AG09319 (cell line): ENCODE results near the gene AP3D1.
A peak's percentile ranks its signal among the peaks of the same experiment; 100 is the strongest.

Experiments used
- DNase-seq: peaks from one replicate; pipeline ENCODE4 v3.0.0-alpha.2; 2010; ENCODE audit warnings: low read depth; ENCODE audit errors: extremely low read depth
- TF ChIP-seq, protein P1 (sequence below): IDR thresholded peaks from 2 replicates; pipeline ENCODE4 v1.5.1; 2011; ENCODE audit warnings: low read depth, mild to moderate bottlenecking, inconsistent platforms, low read length, moderate library complexity

Gene AP3D1

DNA sequence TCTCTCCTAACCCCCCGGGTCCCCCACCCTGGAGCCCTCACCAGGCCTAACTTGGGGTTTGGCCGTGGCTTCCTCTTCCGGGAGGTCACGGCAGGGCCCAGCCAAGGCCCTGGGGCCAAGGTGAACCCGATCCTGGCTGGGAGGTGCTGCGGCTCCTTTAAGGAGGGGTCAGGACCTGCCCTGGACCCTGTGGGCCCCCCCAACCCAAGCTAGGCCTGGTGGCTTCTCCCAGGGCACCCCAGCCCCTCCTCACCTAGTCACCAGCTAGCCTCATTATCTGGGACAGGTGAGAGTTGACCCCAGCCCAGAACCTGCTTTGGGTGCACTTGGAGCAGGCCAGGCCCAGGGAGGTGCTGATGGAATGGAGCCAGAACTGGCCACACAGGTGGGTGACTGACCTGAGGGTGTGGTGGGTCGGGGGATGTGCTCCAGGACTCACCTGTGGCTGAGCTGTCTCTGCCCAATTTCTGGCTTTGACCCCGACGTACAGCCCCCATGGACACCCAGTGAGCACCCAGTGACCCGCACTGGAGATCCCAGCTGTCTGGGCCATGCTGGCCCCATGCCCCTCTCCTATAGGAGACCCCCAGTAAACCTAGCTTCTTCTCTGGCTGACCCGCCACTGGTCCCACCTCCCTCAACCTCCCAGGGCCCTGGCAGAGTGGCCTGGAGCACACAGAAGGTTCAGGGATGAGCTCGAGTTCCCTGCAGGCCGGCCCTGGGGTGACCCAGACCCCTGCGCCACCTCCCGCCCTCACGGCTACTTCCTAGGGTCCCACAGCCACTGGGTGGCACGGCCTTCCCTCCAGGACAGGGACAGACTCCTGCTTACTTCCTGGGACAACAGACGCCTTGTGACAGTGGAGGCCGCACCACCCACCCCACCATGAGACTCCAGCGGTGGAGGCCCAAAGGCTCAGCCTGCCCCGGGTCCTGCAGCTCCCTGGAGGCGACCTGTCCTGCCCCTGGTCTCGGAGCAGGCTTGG is 93.6 kb downstream of the AP3D1 start:
- DNase-seq = no peak
- TF ChIP-seq, protein P1, sequence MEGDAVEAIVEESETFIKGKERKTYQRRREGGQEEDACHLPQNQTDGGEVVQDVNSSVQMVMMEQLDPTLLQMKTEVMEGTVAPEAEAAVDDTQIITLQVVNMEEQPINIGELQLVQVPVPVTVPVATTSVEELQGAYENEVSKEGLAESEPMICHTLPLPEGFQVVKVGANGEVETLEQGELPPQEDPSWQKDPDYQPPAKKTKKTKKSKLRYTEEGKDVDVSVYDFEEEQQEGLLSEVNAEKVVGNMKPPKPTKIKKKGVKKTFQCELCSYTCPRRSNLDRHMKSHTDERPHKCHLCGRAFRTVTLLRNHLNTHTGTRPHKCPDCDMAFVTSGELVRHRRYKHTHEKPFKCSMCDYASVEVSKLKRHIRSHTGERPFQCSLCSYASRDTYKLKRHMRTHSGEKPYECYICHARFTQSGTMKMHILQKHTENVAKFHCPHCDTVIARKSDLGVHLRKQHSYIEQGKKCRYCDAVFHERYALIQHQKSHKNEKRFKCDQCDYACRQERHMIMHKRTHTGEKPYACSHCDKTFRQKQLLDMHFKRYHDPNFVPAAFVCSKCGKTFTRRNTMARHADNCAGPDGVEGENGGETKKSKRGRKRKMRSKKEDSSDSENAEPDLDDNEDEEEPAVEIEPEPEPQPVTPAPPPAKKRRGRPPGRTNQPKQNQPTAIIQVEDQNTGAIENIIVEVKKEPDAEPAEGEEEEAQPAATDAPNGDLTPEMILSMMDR = no peak

DNA sequence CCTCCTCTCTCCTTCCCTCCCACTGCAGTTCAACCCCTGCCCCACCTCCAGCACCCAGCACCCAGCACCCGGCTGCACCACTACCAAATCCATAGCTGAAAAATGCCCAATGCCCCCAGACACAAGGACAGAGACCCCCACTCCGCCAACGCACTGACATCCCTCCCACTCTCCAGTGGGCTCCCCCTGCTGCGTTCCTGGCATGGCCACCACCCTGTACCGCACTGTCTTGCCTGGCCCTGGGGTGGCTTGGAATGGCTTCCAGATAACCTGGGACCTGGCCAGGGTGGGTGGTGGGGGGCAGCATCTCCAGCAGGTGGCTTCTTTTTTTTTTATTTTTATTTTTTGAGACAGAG is 94.6 kb downstream of the AP3D1 start:
- TF ChIP-seq, protein P1 = no peak
- DNase-seq = no peak

DNA sequence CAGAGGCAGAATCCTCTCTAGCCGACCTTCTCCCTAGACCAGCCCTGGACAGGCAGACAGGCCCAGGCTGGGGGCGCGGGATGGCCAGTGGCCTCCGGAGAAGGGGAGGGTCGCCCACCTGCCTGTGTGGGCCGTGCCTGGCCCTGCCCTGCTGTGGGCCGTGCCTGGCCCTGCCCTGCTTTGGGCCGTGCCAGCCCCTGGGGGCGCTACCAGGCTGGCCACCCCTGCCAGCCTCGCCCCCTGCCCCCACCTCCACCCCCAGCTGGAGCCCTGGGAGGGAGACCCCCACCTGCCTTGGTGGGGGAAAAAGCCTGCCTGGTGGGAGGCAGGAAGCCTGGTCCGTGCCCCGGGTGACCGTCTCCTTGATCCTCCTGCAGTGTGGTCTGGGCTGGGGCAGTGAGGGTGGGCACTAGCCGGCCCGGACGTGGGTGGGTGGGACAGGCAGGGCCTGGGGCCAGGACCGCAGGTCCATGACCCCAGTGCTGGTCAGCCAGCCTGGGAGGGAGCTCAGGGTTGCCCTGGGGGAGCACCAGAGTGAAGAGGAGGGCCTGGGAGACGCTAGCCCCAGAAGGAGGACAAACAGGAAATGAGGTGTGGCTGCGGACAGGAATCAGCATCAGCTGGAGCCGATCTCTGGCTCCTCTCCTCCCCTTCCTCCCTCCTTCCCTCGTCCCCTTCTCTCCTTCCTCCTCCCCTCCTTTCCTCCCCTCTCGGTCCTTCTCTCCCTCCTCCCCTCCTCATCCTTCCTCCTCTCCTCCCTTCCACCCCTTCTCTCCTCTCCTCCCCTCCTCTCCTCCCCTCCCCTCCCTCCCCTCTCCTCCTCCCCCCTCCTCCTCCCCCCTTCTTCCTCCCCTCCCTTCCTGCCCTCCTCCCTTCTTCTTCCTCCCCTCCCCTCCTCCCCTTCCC is 95.2 kb downstream of the AP3D1 start:
- peak; percentile 82 for DNase-seq
- TF ChIP-seq, protein P1 = no peak

DNA sequence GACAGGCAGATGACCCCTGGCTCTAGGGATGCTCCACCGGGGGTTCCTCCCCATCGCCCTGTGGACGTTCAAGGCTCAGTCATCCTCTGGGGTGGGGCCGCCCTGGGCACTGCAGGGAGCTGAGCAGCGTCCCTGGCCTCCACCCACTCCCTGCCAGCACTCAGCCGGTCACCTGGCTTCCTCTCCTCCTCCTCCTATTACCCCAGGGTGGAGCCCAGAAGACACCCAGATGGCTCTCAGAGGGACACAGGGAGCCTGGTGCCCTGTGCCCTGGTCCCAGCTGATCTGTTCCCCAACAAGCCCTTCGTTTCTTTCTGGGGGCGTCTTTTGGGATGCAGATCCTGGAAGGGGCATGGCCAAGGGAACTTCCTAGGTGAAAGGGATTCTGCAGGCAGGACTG is 96.6 kb downstream of the AP3D1 start:
- TF ChIP-seq, protein P1 = no peak
- no peak for DNase-seq

DNA sequence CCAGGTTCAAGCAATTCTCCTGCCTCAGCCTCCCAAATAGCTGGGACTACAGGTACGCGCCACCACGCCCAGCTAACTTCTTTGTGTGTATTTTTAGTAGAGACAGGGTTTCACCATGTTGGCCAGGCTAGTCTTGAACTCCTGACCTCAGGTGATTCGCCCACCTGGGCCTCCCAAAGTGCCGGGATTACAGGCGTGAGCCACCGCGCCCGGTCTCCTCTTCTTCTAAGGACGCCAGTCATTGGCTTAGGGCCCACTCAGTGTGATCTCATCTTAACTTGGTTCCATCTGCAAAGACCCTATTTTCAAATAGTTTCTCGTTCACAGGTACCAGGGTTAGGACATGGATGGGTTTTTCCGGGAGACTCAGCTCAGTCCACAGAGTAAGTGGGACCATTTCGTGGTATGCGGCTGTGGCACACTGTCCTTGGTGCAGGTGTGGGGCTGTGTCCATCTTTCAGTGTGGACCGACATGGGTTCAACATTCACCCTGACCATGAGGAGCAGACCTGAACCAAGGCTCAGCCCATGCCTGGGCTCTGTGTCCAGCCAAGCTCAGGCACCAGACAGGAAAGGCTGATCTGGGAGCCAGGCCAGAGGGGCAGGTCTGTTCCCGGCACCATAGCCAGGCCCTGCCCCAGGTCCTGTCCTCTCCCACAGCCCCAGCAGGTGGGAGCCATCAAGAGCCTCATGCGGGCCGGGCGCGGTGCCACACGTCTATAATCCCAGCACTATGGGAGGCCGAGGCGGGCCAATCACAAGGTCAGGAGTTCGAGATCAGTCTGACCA is 97.6 kb downstream of the AP3D1 start:
- TF ChIP-seq, protein P1 = no peak
- DNase-seq = no peak

DNA sequence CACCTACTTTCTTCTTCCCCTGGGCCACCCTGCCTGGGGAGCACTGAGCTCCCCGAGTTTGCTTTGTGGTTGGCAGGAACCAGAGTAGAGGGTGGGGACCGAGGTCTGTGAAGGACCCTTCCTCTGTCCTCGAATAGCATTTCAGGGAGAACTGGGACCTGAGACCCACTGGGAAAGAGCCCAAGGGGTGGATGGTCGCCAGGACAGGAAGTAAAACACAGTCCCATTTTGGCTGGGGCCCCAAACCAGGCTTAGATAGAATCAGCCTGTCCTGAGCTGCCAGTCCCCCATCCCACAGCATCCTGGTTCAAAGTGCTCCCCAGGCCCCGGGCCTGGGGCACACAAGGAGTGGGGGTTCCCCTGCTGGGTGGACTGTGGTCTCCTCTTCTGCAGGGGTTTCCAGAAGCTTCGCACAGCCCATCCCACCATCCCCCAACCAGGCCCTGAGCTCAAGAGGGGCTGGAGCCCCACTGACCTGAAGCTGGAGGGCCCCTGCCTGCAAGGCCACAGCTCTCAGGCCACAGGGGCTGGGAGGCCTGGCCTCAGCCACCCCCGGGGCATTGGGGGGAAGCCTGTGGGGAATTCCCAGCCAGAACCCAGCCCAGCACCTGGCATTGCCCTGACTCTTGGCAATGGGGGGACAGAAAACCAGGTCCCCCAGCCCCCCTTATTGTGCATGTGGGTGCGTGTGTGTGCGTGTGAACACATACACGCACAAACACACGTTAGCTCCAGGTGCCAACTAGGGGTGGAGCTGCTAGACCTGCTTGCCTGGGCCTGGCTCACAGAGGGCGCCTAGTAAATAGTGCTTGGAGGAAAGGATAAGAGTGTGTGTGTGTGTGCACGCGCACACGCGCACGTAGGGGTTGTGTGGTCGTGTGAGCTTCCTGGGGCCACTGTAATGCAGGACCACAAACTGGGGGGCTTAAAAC is 99.3 kb downstream of the AP3D1 start:
- DNase-seq = no peak
- TF ChIP-seq, protein P1 = no peak
